Stomach (tissue), 4 donors: ENCODE data around the gene NEDD1.

Experiments used
- POLR2A ChIP-seq, 4 donors: fragments of 450-650 bp; IDR thresholded peaks; one replicate each; pipeline ENCODE4 v1.6.1; 2016; ENCODE audit warnings: antibody characterized with exemption in 4 of 4, control low read depth in 2 of 4, mild to moderate bottlenecking in 1 of 4, moderate library complexity in 1 of 4
- POLR2AphosphoS5 ChIP-seq, 3 donors: sonication (generic); formaldehyde crosslinking; IDR thresholded peaks; one replicate each; pipeline ENCODE4 v1.6.1; 2016; ENCODE audit warnings: antibody characterized with exemption in 3 of 3
- TF ChIP-seq, protein P1 (sequence below), 7 experiments: fragments of 450-650 bp in 4 of 7; fragments of 200-600 bp in 3 of 7; sonication (generic) in 3 of 7; IDR thresholded peaks; one replicate each; pipeline ENCODE4 v1.5.1; 2016 to 2019; ENCODE audit warnings: antibody characterized with exemption in 7 of 7, control low read depth in 2 of 7, mild to moderate bottlenecking in 1 of 7

DNA sequence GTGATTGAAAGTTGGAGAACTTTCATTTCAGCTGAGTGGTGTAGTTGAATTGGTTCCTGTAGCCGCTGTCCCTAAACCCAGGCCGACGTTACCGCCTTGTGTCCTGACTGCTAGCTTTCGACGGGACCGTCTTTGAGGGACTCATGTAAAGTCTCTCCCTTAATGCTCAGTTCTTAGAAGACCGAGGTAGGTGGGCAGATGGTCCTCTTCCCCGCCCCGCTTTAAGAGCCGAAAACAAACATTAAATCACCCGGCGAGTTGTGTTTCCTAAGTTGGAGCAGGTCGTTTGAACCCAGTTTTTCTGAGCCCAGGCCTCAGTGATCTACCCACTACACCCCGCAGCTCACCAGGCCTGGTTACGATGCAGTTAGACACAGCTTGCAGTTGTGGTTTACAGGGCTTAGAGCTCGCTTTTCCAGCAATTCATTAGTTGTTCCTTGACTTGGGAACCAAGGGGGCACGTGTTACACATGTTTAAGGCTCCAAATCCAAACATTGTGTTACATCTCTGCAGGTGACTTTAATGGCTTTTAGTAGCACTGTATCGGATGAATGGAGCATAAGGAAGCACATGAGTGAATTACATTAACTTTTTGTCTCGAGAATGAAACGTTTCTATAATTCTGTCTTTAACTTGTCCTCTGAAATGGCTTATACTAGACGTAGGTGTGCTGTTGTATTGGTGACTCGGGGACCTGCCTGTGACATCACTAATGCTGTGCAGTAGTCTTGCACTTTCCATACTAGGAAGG, 790 bp downstream of the NEDD1 start:
- TF ChIP-seq, protein P1, sequence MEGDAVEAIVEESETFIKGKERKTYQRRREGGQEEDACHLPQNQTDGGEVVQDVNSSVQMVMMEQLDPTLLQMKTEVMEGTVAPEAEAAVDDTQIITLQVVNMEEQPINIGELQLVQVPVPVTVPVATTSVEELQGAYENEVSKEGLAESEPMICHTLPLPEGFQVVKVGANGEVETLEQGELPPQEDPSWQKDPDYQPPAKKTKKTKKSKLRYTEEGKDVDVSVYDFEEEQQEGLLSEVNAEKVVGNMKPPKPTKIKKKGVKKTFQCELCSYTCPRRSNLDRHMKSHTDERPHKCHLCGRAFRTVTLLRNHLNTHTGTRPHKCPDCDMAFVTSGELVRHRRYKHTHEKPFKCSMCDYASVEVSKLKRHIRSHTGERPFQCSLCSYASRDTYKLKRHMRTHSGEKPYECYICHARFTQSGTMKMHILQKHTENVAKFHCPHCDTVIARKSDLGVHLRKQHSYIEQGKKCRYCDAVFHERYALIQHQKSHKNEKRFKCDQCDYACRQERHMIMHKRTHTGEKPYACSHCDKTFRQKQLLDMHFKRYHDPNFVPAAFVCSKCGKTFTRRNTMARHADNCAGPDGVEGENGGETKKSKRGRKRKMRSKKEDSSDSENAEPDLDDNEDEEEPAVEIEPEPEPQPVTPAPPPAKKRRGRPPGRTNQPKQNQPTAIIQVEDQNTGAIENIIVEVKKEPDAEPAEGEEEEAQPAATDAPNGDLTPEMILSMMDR (IDR thresholded peaks at IDR 0.05), result no peak
- TF ChIP-seq POLR2AphosphoS5 (IDR thresholded peaks at IDR 0.05), result no peak
- no peak for TF ChIP-seq POLR2A (IDR thresholded peaks at IDR 0.05)
